GM12878 (cell line): ENCODE data around the gene MYO3B.
"Not testable (repeated sequence)": the region's sequence is repeated elsewhere in the genome, so short reads cannot be mapped to it uniquely, and the experiment has no call there.

Source experiments
- BHLHE40 ChIP-seq, 2 experiments: fragments of 450-650 bp in 1 of 2; IDR thresholded peaks; 2 replicates each; pipeline ENCODE4 v1.6.1; 2011 to 2017; ENCODE audit warnings: low read depth in 2 of 2, borderline replicate concordance in 1 of 2, improper control_type of control experiment in 1 of 2, low read length in 1 of 2, mild to moderate bottlenecking in 1 of 2
- CBX3 ChIP-seq: fragments of 200-600 bp; sonication (generic); IDR thresholded peaks from 2 replicates; pipeline ENCODE4 v1.6.1; 2016; ENCODE audit warnings: low read depth, borderline replicate concordance
- CHD1 ChIP-seq: IDR thresholded peaks from 2 replicates; pipeline ENCODE4 v1.6.1; 2012; ENCODE audit warnings: low read depth, low read length, improper control_type of control experiment
- CHD4 ChIP-seq: fragments of 200-600 bp; sonication (generic); IDR thresholded peaks from 2 replicates; pipeline ENCODE4 v1.6.1; 2016; ENCODE audit warnings: mild to moderate bottlenecking
- EP300 ChIP-seq, 2 experiments: fragments of 150-350 bp in 1 of 2; IDR thresholded peaks; 2 replicates each; pipeline ENCODE4 v1.6.1; 2011 to 2012; ENCODE audit warnings: low read depth in 2 of 2, low read length in 2 of 2, borderline replicate concordance in 1 of 2, improper control_type of control experiment in 1 of 2, inconsistent platforms in 1 of 2; ENCODE audit not compliant: control insufficient read depth in 1 of 2
- ETV6 ChIP-seq, 2 experiments: fragments of 450-650 bp in 1 of 2; IDR thresholded peaks in 1 of 2; conservative IDR thresholded peaks in 1 of 2; 2 replicates each; pipeline ENCODE4 v1.6.1; 2014; ENCODE audit warnings: antibody characterized with exemption in 1 of 2, borderline replicate concordance in 1 of 2, low read depth in 1 of 2, mild to moderate bottlenecking in 1 of 2, moderate library complexity in 1 of 2
- GABPA ChIP-seq: IDR thresholded peaks from 2 replicates; pipeline ENCODE4 v1.6.1; 2014; ENCODE audit warnings: antibody characterized with exemption, low read depth, mild to moderate bottlenecking, inconsistent platforms
- NFIC ChIP-seq: IDR thresholded peaks from 2 replicates; pipeline ENCODE4 v1.6.1; 2012; ENCODE audit warnings: low read depth, mild to moderate bottlenecking, inconsistent platforms, low read length, moderate library complexity
- POLR2A ChIP-seq: IDR thresholded peaks from 2 replicates; pipeline ENCODE4 v1.6.1; 2011; ENCODE audit warnings: low read depth, mild to moderate bottlenecking, low read length
- TF ChIP-seq, protein P1 (sequence below): fragments of 450-650 bp; IDR thresholded peaks from 2 replicates; pipeline ENCODE4 v1.6.1; 2017; ENCODE audit warnings: mild to moderate bottlenecking
- TF ChIP-seq, protein P2 (sequence below): IDR thresholded peaks from 2 replicates; pipeline ENCODE4 v1.6.1; 2012; ENCODE audit warnings: low read length, inconsistent platforms
- TF ChIP-seq, protein P3 (sequence below), 3 experiments: IDR thresholded peaks in 2 of 3; conservative IDR thresholded peaks in 1 of 3; 2 replicates each; pipeline ENCODE4 v1.5.1; 2011; ENCODE audit warnings: low read depth in 3 of 3, low read length in 3 of 3, mild to moderate bottlenecking in 3 of 3, control low read depth in 2 of 3, moderate library complexity in 2 of 3, inconsistent platforms in 1 of 3, mixed read lengths in 1 of 3; ENCODE audit not compliant: control insufficient read depth in 2 of 3, insufficient read depth in 1 of 3; ENCODE audit errors: extremely low read depth in 1 of 3

DNA sequence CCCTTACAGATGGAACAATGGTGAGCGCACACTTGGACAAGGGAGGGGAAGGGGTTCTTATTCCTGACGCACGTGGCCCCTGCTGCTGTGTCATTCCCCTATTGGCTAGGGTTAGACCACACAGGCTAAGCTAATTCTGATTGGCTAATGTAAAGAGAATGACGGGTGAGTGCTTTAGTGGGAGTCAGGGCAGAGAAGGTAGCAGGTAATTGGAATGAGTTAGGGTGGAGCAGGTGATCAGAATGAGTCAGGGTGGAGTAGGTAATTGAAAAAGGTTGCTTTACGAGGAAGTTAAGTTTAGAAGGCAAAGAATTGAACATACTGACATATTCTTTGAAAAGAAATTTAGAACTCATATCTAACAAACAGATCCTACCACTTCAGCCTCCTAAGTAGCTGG, 256.4 kb downstream of the MYO3B start:
- TF ChIP-seq GABPA; NFIC; CHD4; CHD1; EP300 (IDR thresholded peaks at IDR 0.05; ENCODE audit: borderline replicate concordance in 1 of 2, control insufficient read depth in 1 of 2, low read depth in 2 of 2, low read length in 2 of 2); POLR2A; CBX3; ETV6 (conservative IDR thresholded peaks at IDR 0.05 in 1 of 2, IDR thresholded peaks at IDR 0.05 in 1 of 2; ENCODE audit: borderline replicate concordance in 1 of 2, low read depth in 1 of 2); BHLHE40 (IDR thresholded peaks at IDR 0.05; ENCODE audit: borderline replicate concordance in 1 of 2, low read depth in 2 of 2, low read length in 1 of 2): not testable (repeated sequence)
- TF ChIP-seq, protein P1, sequence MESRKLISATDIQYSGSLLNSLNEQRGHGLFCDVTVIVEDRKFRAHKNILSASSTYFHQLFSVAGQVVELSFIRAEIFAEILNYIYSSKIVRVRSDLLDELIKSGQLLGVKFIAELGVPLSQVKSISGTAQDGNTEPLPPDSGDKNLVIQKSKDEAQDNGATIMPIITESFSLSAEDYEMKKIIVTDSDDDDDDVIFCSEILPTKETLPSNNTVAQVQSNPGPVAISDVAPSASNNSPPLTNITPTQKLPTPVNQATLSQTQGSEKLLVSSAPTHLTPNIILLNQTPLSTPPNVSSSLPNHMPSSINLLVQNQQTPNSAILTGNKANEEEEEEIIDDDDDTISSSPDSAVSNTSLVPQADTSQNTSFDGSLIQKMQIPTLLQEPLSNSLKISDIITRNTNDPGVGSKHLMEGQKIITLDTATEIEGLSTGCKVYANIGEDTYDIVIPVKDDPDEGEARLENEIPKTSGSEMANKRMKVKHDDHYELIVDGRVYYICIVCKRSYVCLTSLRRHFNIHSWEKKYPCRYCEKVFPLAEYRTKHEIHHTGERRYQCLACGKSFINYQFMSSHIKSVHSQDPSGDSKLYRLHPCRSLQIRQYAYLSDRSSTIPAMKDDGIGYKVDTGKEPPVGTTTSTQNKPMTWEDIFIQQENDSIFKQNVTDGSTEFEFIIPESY, result not testable (repeated sequence)
- TF ChIP-seq, protein P2, sequence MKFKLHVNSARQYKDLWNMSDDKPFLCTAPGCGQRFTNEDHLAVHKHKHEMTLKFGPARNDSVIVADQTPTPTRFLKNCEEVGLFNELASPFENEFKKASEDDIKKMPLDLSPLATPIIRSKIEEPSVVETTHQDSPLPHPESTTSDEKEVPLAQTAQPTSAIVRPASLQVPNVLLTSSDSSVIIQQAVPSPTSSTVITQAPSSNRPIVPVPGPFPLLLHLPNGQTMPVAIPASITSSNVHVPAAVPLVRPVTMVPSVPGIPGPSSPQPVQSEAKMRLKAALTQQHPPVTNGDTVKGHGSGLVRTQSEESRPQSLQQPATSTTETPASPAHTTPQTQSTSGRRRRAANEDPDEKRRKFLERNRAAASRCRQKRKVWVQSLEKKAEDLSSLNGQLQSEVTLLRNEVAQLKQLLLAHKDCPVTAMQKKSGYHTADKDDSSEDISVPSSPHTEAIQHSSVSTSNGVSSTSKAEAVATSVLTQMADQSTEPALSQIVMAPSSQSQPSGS, result not testable (repeated sequence)
- TF ChIP-seq, protein P3, sequence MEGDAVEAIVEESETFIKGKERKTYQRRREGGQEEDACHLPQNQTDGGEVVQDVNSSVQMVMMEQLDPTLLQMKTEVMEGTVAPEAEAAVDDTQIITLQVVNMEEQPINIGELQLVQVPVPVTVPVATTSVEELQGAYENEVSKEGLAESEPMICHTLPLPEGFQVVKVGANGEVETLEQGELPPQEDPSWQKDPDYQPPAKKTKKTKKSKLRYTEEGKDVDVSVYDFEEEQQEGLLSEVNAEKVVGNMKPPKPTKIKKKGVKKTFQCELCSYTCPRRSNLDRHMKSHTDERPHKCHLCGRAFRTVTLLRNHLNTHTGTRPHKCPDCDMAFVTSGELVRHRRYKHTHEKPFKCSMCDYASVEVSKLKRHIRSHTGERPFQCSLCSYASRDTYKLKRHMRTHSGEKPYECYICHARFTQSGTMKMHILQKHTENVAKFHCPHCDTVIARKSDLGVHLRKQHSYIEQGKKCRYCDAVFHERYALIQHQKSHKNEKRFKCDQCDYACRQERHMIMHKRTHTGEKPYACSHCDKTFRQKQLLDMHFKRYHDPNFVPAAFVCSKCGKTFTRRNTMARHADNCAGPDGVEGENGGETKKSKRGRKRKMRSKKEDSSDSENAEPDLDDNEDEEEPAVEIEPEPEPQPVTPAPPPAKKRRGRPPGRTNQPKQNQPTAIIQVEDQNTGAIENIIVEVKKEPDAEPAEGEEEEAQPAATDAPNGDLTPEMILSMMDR (IDR thresholded peaks at IDR 0.05 in 2 of 3, conservative IDR thresholded peaks at IDR 0.05 in 1 of 3; ENCODE audit: control insufficient read depth in 2 of 3, extremely low read depth in 1 of 3, insufficient read depth in 1 of 3, low read depth in 3 of 3, low read length in 3 of 3), result not testable (repeated sequence)
